ENCODE data around the gene DCLRE1C.
"Not testable (repeated sequence)": the region's sequence is repeated elsewhere in the genome, so short reads cannot be mapped to it uniquely, and the experiment has no call there.

Gene DCLRE1C

GRCh38 chr10:14954001-14954770 is at the start of gene DCLRE1C:
DCLRE1C (minus strand) TSS chr10:14954096; CDS start chr10:14954010, 86 bp downstream.
- peak; percentile 74 for DNase-seq

GRCh38 chr10:14995964-14996565 is 42.2 kb upstream of the DCLRE1C start:
- DNase-seq = no peak

- not testable (repeated sequence) for DNase-seq
Observed at GRCh38 chr10:14993500-14994455, 39.9 kb upstream of the DCLRE1C start.

GRCh38 chr10:14992336-14992735 is 38.4 kb upstream of the DCLRE1C start:
- DNase-seq = not testable (repeated sequence)

GRCh38 chr10:14991035-14991749 is 37.3 kb upstream of the DCLRE1C start:
- DNase-seq = not testable (repeated sequence)

GRCh38 chr10:14989552-14989951 is 35.7 kb upstream of the DCLRE1C start:
- not testable (repeated sequence) for DNase-seq

GRCh38 chr10:14982744-14983143 is 28.8 kb upstream of the DCLRE1C start:
- no peak for DNase-seq

- DNase-seq = no peak
Observed at GRCh38 chr10:14975672-14976273, 21.9 kb upstream of the DCLRE1C start.

GRCh38 chr10:14974153-14974998 is 20.5 kb upstream of the DCLRE1C start:
- not testable (repeated sequence) for DNase-seq

GRCh38 chr10:14971867-14972448 is 18.1 kb upstream of the DCLRE1C start:
- DNase-seq = no peak

- DNase-seq = no peak
Observed at GRCh38 chr10:14967897-14968296, 14.0 kb upstream of the DCLRE1C start.

GRCh38 chr10:14959221-14960057 is 5.5 kb upstream of the DCLRE1C start, which contains the start of gene MEIG1:
MEIG1 (plus strand) TSS chr10:14959388; CDS start chr10:14966469, 7,081 bp downstream.
- DNase-seq = peak; percentile 54

GRCh38 chr10:14958872-14959220 is 5.0 kb upstream of the DCLRE1C start:
- DNase-seq = no peak

- no peak for DNase-seq
Observed at GRCh38 chr10:14954934-14955333, 1.0 kb upstream of the DCLRE1C start.

GRCh38 chr10:14953424-14954000 is 384 bp downstream of the DCLRE1C start:
- no peak for DNase-seq

GRCh38 chr10:14952851-14953423 is 959 bp downstream of the DCLRE1C start:
- DNase-seq = no peak

- DNase-seq = no peak
Observed at GRCh38 chr10:14949291-14949690, 4.6 kb downstream of the DCLRE1C start.

GRCh38 chr10:14947268-14947667 is 6.6 kb downstream of the DCLRE1C start:
- no peak for DNase-seq

GRCh38 chr10:14945108-14945507 is 8.8 kb downstream of the DCLRE1C start:
- no peak for DNase-seq

Data from DMS79 treated with DMSO at 0.1 percent for 48 hours (cell line).